GM12892 (cell line): ENCODE results near the gene MAP1LC3B2.

Experiments used
- POLR2A ChIP-seq: IDR thresholded peaks from 2 replicates; pipeline ENCODE4 v1.6.1; 2011; ENCODE audit warnings: low read depth, low read length, control low read depth
- POLR2AphosphoS5 ChIP-seq: IDR thresholded peaks from 2 replicates; pipeline ENCODE4 v1.6.1; 2011; ENCODE audit warnings: low read depth, low read length, control low read depth
- TAF1 ChIP-seq: IDR thresholded peaks from 2 replicates; pipeline ENCODE4 v1.6.1; 2011; ENCODE audit warnings: low read depth, mild to moderate bottlenecking, control low read depth, low read length, borderline replicate concordance

DNA sequence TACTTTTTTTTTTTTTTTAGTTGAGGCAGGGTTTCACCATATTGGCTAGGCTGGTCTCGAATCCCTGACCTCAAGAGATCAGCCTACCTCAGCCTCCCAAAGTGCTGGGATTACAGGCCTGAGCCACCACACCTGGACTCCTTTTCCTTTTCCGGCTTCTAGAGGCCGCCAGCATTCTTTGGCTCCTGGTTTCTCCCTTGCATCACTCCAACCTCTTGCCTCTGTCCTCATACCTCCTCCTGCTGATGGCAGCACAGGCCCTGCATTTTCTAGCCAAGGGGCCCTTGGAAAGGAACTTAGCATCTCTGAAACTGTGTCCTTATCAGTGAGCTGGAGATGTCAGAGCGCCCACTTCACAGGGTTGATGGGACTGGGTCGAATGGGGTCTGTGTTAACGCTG, 53.3 kb downstream of the MAP1LC3B2 start:
- TF ChIP-seq POLR2A (no peak), POLR2AphosphoS5 (no peak), TAF1 (no peak)
